ENCODE data around the gene HLF.

HLF gene

GRCh38 chr17:55363033-55363432, 98.3 kb downstream of the HLF start:
- DNase-seq (ENCODE audit: low read depth) = no peak

- no peak for DNase-seq (ENCODE audit: low read depth)
Measured at GRCh38 chr17:55366020-55366481, 101.3 kb downstream of the HLF start.

- DNase-seq (ENCODE audit: low read depth) = no peak
Measured at GRCh38 chr17:55368706-55369105, 103.9 kb downstream of the HLF start.
